Measurements from ENCODE around the gene IRF2.

IRF2 gene

DNA sequence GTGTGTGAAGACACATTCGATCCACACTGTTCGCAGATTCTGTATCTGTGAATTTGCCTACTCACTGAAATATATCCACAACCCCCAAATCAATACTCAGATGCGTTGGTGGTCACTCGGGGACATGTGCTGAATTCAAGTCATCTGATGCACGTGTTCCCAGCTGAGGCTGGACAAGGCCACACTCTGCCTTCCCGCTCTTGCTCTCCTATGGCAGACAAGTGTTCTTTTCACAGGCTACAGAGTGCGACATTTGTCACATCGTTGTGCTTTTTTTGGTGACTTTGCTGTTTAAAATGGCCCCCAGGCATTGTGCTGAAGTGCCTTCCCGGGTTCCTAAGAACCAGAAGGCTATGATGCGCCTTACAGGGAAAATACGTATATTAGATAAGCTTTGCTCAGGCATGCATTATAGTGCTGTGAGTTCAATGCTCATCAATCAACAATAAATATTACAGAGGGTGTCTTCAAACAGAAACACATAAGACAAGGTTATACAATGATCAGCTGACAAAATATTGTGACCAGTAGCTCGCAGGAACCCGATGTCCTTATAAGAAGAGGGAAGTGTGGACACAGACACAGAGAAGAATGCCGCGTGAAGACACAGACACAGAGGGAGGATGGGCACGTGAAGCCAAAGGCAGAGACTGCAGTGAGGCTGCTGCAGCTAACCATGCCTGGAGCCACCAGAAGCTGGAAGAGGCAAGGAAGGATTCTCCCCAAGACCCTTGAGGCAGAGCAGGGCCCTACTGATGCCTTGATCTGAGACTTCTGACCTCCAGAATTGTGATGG, 42.0 kb downstream of the IRF2 start:
- no peak for DNase-seq (ENCODE audit: low read depth in 1 of 2, low spot score in 1 of 2)

DNA sequence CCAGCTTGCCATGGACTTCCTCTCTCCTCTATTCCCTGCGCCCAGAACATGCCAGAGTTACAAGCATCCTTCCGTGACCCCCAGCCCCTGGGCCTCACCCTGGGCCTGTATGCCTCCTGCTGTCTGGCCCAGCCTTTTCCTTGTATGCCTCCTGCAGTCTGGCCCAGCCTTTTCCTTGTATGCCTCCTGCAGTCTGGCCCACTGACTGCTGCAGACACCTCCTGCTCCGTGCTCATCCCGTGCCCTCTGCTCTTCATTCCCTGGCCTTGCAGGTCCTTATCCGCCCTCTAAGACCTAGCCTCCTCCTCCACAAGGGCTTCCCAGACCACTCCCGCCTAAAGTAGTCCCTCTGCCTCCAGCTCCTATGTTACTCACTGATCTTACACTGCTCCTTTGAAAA, 44.2 kb downstream of the IRF2 start:
- no peak for DNase-seq (ENCODE audit: low read depth in 1 of 2, low spot score in 1 of 2)

DNA sequence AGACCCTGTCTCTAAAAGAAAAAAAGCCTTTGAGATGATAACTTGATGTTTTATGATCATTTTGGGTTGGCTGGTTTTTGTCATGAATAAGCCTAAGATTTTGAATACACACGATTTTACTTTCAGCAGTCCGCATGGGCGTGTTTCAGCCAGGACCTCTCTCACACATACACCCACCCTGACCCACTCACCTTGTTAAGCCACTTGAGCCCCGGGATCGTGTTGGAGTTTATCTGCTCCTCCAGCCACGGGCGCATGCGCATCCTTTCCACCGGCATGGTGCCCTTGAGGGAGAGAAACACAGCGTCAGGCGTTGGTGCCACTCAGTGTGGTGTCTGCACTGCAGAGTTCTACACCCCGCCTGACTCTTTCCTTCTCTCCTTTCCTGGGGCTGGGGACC, 45.6 kb downstream of the IRF2 start:
- DNase-seq (ENCODE audit: low read depth in 1 of 2, low spot score in 1 of 2), result no peak

DNA sequence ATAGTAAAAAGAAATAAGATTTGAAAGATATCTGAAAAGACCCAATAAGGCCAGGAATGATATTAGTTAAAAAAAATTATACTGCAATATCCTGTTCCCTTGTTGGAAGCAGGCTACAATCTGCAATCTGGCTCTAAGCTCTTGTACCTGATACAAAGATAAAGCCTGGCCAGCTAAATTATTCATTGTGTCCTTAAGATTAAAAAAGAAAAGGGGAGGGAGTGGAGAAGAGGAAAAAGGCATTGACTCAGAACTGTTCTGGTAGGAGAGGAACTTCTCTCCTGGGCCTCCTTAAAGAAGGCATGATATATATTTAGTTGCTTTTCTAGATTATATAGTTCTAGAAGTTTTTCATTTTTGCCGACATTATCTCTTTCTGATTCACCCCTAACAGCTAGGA, 46.7 kb downstream of the IRF2 start:
- no peak for DNase-seq (ENCODE audit: low read depth in 1 of 2, low spot score in 1 of 2)

DNA sequence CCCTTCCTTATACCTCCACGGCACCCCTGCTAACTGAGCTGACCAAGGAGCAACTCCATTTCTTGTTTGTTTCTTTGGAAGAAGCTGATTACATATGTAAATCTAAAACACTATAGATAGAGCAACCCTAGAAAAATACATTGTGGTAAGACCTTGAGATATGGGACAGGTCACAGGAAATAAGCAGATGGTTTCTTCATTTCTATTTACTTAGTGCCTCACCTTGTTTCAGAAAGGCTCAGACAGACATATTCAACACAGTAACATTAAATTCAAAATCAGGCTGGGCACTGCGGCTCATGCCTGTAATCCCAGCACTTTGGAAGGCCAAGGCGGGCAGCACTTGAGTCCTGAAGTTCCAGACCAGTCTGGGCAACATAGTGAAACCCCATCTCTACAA, 47.3 kb downstream of the IRF2 start:
- no peak for DNase-seq (ENCODE audit: low read depth in 1 of 2, low spot score in 1 of 2)

GRCh38 chr4:184424993-184425758, 49.2 kb downstream of the IRF2 start:
- DNase-seq (ENCODE audit: low read depth in 1 of 2, low spot score in 1 of 2), result no peak

DNA sequence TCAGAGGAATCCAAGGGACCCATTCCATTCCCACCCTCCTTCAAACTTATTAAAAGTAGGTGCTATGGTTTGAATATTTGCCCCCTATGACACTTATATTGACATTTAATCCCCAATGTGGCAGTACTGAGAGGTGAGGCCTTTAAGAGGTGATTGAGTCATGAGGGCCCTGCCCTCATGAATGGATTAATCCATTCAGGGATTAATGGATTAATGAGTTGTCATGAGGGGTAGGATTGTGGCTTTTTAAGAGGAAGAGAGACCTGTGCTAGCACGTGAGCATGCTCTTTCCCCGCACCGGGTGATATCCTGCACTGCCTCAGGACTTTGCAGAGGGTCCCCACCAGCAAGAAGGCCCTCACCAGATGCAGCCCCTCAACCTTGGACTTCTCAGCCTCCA, 50.1 kb downstream of the IRF2 start:
- DNase-seq (ENCODE audit: low read depth in 1 of 2, low spot score in 1 of 2), result no peak

- no peak for DNase-seq (ENCODE audit: low read depth in 1 of 2, low spot score in 1 of 2)
These were observed 51.2 kb downstream of the IRF2 start for GRCh38 chr4:184423003-184423686.

- no peak for DNase-seq (ENCODE audit: low read depth in 1 of 2, low spot score in 1 of 2)
These were observed 52.0 kb downstream of the IRF2 start for GRCh38 chr4:184422378-184422777.

GRCh38 chr4:184421533-184422155, 52.7 kb downstream of the IRF2 start:
- no peak for DNase-seq (ENCODE audit: low read depth in 1 of 2, low spot score in 1 of 2)

DNA sequence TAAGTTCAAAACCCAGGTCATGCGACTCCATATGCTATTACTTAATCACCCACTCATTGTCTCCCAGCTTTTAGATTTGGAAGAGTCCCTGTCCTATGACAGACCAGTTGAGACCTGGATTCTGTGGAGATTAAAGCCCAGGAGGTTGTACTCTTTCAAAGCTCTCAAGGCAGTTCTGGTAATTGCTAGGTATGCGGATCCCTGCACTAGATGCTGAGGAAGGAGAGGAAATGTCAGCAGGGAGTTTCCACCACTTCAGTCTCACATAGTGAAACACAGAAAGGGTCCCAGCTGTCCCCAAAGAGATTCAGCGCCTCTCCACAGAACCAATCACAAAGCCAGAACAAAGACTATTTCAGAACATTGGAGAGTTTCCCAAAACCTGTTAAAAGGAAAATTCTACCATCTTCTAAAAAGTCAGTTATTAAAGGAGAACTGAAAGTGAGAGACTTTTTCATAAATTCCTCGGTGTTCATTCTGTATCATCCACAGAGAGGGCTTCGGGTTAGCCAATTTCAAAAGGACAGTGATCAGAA, 53.4 kb downstream of the IRF2 start:
- no peak for DNase-seq (ENCODE audit: low read depth in 1 of 2, low spot score in 1 of 2)

- DNase-seq (ENCODE audit: low read depth in 1 of 2, low spot score in 1 of 2), result no peak
These were observed 53.9 kb downstream of the IRF2 start for GRCh38 chr4:184420402-184420801.

- no peak for DNase-seq (ENCODE audit: low read depth in 1 of 2, low spot score in 1 of 2)
These were observed 54.4 kb downstream of the IRF2 start for GRCh38 chr4:184419976-184420375.

- no peak for DNase-seq (ENCODE audit: low read depth in 1 of 2, low spot score in 1 of 2)
These were observed 56.4 kb downstream of the IRF2 start for GRCh38 chr4:184417802-184418511.

DNA sequence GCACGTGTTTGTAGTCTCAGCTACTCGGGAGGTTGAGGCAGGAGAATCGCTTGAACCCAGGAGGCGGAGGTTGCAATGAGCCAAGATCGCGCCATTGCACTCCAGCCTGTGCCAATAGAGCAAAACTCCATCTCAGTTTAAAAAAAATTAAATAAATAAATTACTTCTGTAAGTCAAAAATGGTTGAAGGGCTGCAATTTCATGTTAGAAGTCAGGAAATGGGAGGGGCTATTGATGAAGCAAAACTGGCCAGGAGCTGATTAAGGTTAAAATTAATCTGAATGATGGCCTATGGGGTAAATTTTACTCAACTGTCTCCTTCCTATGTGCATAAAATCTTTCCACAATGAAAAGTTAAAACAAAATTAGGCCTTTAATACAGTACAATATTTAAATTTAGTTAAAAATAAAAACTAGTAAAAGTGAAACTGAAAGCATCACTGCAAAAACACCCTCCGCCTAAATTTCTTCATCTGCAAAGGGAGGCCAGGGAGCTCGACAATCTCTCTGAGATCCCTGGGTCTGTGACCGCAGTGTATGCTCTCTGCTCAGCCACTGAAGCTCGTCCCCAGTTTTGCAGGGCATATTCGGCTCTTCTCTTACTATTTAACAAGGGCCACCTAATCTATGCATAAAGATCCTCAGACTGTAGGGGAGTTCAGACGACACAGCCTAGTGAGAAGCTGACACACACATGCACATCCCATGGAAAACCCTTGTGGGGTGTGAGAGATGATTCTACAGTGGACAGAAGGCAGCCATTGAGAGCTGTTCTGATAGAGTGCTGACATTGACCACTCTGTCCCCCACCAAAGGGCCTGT, 57.2 kb downstream of the IRF2 start:
- DNase-seq (ENCODE audit: low read depth in 1 of 2, low spot score in 1 of 2), result peak in 1 of 2 donors; percentile 26

- DNase-seq (ENCODE audit: low read depth in 1 of 2, low spot score in 1 of 2), result no peak
These were observed 59.3 kb downstream of the IRF2 start for GRCh38 chr4:184415071-184415470.

DNA sequence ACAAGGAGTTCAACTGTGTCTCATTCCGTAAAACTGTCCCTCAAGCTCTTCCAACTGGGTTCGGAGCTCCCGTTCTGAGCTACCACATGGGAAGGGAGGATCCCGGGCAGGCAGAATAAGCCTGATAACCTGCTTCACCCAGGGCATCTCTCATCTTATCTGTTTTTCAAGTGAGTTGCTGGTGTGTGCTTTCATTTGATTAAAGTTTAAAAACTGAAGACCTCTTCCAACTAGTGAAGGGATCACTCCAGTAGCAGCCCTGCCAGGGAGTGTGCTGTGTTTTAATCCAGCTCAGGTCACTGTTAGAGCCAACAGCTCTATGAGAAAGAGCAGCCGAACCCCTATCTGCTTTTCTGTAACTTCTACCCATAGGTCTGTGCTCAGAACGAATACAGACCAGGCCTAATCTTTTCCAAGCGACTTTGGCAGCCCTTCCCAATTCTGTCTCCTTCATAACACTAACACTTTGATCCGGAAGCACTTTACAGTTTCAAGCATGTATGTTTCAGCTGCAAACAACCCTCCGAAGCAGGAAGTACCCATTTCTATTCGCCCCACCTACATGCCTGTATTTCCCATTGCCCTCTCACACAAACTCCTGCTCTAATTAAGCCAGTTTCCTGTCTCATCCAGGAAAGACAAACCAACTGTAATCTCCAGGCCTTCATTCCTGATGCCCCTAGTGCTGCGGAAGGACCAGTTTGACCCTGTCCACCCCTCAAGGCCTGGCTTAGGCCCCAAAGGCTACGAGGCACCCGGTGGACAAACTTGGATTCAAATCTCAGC, 60.9 kb downstream of the IRF2 start:
- no peak for DNase-seq (ENCODE audit: low read depth in 1 of 2, low spot score in 1 of 2)

GRCh38 chr4:184410748-184411147, 63.6 kb downstream of the IRF2 start:
- no peak for DNase-seq (ENCODE audit: low read depth in 1 of 2, low spot score in 1 of 2)
